NCI-H146 (cell line): ENCODE measurements around the gene PACSIN1.

ENCODE experiments used
- DNase-seq: peaks from one replicate; lab custom pipeline; 2025; lab: John Stamatoyannopoulos, UW

PACSIN1 gene

DNA sequence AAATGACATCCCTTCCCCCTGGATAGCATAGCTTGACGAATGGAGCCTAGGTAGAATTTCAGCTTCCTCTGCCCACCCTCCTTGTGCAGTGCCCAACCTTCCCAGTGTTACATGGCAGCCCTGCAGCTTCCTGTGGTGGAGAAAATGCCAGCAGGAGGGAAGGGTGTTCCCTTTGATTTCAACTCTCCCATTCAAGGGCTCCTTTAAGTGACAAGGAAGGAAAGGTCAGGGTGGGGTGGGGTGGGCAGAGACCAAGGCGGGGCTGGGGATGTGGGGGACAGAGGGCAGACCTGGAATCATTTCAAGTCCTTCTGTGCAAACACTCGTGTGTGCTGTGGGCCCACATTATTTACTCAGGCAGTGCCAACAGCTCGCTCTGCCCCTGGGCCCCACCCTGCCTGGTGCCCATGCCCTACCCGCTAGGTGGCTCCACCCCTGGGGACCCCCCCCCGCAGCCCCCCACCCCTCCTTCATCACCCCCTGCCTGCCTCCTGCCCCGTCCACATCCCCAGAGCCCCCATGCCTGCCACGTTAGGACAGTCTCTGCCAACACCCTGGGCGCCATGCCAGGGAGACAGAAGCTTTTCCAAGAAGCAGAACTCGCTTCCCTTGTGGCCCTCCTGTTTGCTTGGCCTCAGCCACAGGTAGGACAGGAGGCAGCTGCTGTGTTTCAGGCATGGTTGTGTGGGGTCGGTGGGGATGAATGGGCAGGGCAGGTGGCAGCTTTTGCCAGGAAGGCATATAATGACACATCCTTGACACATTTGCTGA lies 80.9 kb downstream of the PACSIN1 start:
- no peak for DNase-seq

GRCh38 chr6:34547701-34548644 lies 82.1 kb downstream of the PACSIN1 start:
- no peak for DNase-seq

GRCh38 chr6:34549026-34549803 lies 83.3 kb downstream of the PACSIN1 start:
- no peak for DNase-seq

DNA sequence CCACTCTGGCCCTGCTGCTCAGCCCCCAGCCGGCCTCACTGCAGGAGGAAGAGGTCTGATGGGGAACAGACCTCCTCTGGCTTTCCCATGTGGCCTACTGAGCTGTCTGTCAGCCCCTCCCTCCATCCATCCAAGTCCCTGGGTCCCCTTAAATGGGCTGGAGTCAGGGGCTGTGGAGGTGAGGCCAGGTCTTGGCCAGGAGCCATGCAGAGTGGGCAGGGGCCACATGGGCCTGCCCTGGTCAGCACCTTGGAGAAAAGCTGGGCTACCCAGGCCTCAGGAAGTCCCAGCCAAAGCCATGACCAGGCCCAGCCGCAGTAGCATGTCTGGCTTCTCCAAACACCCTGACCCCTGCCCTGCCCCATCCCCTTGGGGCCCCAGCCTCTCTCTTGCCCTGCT lies 83.9 kb downstream of the PACSIN1 start:
- DNase-seq = no peak

DNA sequence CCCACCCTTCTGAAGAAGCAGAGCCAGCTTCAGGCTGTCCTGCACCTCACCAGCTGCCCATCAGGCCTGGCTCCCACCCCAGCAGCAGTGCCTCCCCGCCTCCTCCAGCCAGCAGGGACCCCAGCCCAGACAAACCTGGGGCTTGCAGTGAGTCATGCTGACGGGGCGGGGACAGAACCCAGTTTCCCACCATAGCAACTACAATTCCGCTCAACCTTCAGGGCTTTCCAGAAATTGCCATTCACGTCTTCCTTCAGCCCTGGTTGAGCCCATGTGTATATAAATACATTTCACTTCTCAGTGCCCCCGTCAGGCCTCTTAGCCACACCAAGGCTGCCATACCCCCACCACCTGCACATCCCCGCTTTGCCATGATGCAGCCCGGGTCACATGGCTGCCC lies 85.8 kb downstream of the PACSIN1 start:
- no peak for DNase-seq

DNA sequence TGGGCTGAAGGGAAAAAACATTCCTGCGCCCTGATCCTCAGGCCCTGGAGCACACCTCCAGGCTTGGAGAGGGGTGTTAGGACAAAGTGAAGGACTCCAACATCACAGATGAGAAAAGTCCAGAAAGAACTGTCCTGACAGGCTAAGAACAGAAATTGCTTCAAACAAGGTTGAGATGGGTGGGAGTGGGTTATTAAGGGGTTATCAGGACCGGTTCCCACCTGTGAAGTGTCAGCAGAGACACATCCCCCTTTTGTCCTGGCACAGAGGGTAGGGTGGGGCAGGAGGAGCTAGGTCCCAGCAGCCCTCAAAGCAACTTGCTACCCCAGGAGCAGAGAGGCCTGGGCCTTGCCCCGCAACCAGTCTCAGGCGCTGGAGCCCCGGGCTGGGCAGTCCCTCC lies 86.7 kb downstream of the PACSIN1 start:
- no peak for DNase-seq

- no peak for DNase-seq
Observed at GRCh38 chr6:34553146-34553545, 87.3 kb downstream of the PACSIN1 start.

GRCh38 chr6:34553750-34554149 lies 87.9 kb downstream of the PACSIN1 start:
- no peak for DNase-seq

- no peak for DNase-seq
Observed at GRCh38 chr6:34554291-34555006, 88.6 kb downstream of the PACSIN1 start.

- no peak for DNase-seq
Observed at GRCh38 chr6:34555007-34555322, 89.1 kb downstream of the PACSIN1 start.

DNA sequence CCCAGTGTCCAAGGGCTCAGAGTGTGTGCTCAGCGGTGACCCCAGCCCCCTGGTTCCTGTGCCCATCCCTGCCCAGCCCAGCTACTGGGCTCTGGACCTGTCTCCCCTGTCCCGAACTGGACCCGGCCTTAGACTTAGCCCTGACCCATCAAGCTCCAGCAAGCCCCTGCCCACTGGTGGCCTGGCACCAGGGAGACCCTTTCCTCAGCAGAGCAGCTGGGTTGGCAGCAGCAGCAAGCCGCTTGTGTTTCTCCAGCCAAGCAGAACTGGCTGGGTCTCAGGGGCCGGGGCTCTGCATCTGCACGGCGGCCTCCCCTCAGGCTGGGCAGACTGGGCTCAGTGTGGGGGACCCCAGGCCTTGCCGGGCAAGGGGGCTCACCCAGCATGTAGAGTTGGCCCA lies 89.5 kb downstream of the PACSIN1 start:
- DNase-seq = no peak

DNA sequence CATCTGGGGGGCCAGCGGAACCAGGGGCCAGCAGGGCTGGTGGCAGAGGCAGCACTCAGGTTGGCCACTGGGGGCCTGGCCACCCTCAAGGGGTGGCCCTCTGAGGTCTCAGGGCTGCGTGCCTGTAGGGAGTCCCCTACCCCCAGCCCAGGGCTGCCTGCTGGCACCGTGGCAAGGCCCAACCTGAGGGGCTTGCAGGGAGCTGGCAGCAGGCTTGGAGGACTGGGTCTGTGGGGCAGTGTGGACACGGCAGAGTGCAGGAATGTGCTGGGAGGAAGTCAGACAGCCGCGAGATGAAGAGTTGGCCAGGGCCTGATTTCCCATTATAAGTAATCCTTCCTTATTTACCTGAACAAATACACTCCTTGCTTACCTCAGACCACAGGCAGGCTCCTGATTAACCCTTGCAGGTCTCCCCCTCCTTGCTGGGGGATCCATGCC lies 90.2 kb downstream of the PACSIN1 start, which contains the start of gene SPDEF:
Gene SPDEF (minus strand): TSS at position 299 of the 441 bp plus-strand sequence. CDS start 11,874 bp downstream, outside the sequence.
- no peak for DNase-seq

- no peak for DNase-seq
Observed at GRCh38 chr6:34556493-34556892, 90.6 kb downstream of the PACSIN1 start.

DNA sequence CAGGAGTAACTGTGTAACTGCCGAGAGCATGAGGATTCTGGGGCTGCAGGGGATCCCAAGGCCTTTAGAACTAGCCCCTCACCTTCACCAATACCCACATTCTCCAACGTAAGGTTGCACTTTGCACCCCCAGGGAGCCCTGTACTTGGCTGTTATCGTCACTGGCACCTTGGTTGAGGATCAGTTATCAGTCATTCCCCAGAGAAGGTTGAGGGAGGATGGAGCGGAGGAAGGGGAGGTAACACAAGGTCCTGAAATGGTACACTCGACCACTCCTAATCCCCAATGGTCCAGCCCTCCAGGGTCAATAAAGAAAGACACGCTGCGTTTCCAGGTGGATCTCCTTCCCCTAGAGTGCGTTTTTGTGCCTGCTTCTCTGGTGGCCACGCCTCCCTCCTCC lies 91.4 kb downstream of the PACSIN1 start:
- no peak for DNase-seq

GRCh38 chr6:34558172-34558714 lies 92.4 kb downstream of the PACSIN1 start:
- DNase-seq = no peak

DNA sequence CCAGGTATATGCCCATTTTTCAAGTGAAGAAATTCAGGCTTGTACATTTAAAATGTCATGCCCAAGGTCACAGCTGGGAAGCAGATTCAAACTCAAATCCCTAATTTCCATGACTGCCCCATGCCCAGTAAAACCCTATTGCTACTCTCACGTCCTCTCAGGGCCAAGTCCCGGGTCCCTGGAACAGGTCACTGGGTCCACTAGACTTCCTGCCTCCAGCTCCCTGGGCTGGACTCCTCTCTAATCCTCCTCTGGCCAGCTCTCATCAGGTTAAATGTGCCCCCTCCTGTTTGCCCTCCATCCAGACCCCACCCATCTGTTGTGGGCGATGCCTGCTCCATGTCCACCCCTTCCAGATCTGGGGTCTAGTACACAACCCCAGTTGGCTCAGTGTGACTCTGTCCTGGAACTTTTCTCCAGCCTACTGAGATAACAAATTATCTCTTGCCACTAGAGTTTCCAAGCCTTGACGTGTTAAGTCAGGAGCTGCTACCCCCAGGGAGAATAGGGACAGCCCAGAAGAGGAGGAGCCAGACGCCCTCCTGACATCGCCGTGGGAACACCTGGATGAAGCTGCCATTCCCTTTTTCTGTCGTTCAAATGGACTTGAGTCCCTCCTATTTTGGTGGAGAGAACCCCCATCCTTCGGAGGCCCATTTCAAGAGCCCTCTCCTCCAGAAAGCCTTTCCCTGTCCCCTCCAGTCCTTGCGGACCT lies 93.9 kb downstream of the PACSIN1 start:
- peak; percentile 16 for DNase-seq

DNA sequence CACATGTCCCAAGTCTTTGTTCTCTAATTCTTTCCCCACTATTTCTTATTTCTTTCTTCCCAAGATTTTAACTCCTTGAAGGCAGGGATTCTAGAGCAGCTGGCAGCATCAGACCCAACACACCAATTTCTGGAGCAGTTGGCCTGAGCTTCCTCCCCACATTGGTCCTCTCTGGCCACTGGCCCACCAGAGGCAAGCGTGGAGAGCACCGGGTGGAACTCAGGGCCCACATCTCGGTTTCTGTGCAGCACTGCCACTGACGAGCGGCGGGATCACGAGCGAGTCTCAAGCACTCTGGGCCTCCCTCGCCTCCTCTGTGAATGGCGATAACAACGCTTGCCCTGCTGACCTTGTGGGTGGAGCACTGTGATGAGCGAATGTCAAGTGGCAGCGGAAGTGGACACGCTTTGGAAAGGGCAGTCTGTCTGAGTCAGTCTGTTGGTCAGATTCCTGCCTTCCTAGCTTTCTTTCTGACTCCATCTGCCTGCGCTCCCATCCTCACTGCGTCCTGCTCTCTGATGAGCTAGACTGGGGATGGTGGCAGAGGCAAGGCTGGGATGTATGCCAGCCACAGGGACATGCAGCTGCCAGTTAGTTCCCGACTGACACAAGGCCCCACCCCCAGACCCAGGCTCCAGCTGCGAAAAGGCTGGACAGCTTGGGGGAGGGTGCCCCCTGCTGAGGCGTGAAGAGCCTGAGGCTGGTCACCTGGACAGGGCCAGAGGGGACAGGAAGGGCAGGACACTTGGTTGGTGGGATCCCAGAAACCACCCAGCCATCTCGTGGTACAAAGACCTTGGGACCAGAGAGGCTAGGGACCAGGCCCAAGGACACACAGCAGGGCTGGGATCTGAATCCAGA lies 94.7 kb downstream of the PACSIN1 start:
- peak; percentile 78 for DNase-seq

DNA sequence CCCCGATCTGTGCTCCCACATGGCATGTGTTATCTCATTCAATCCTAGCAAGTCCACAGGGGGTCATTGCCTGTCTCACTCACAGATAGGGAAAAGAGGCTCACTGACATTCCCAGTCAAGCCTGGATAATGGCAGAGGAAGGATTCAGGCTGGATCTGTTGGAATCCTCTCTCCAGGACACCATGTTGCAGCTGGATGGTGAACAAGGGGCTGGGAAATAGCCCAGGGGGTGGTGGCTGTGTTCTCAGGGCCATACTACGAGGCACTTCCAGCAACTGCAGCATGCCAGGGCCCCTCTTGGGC lies 95.3 kb downstream of the PACSIN1 start:
- DNase-seq = no peak

- DNase-seq = no peak
Observed at GRCh38 chr6:34562350-34562749, 96.5 kb downstream of the PACSIN1 start.
